SJSA1 (cell line): ENCODE measurements around the gene TLR7. TPM values are rescaled to one million over a fixed set of nuclear protein-coding genes. Genes with fewer than 3 reads are reported as not detected.

Experiments
- DNase-seq, 2 experiments: peaks; one replicate each; pipeline ENCODE4 v3.0.0-alpha.2; 2015 to 2020; ENCODE audit warnings: low spot score in 2 of 2, low read depth in 1 of 2
- H3K27ac ChIP-seq: fragments of 250-450 bp; sonication (Bioruptor Pico); 2 replicates; pipeline ENCODE4 v1.5.1; 2020; ENCODE audit warnings: mild to moderate bottlenecking, moderate library complexity
- H3K27me3 ChIP-seq: fragments of 250-450 bp; sonication (Bioruptor Pico); replicated peaks from 2 replicates; pipeline ENCODE4 v1.5.1; 2020; ENCODE audit warnings: mild to moderate bottlenecking, moderate library complexity
- H3K36me3 ChIP-seq: fragments of 250-450 bp; sonication (Bioruptor Pico); 2 replicates; pipeline ENCODE4 v1.5.1; 2020; ENCODE audit warnings: mild to moderate bottlenecking
- H3K4me1 ChIP-seq: fragments of 250-450 bp; sonication (Bioruptor Pico); replicated peaks from 2 replicates; pipeline ENCODE4 v1.6.1; 2021; ENCODE audit warnings: mild to moderate bottlenecking
- H3K4me3 ChIP-seq: fragments of 250-450 bp; sonication (Bioruptor Pico); 2 replicates; pipeline ENCODE4 v1.5.1; 2020; ENCODE audit warnings: mild to moderate bottlenecking
- H3K9me3 ChIP-seq: fragments of 250-450 bp; sonication (Bioruptor Pico); replicated peaks from 2 replicates; pipeline ENCODE4 v1.5.1; 2020; ENCODE audit warnings: mild to moderate bottlenecking
- total RNA-seq: library from RNA; depleted of rRNA; stranded (reverse); fragments of >200 nt; shearing (Covaris generic); gene quantifications from 2 replicates; pipeline ENCODE4 v1.2.3, GENCODE V29; 2014; rRNA removed

TLR7 gene
- total RNA-seq, 1 experiment from 2014 or later, result 0.11 TPM

GRCh38 chrX:12921886-12922598 is 55.2 kb downstream of the TLR7 start:
- H3K4me3 ChIP-seq, result no peak overlapping the region
- no peak for DNase-seq
- no peaks in the 10 kb centered on the region for H3K36me3 ChIP-seq
- H3K4me1 ChIP-seq, result no peaks in the 10 kb centered on the region
- H3K27ac ChIP-seq, result no peak overlapping the region
- no peaks in the 10 kb centered on the region for H3K27me3 ChIP-seq
- H3K9me3 ChIP-seq, result no peaks in the 10 kb centered on the region

GRCh38 chrX:12922599-12922919 is 55.7 kb downstream of the TLR7 start:
- no peaks in the 10 kb centered on the region for H3K27me3 ChIP-seq
- no peak overlapping the region for H3K27ac ChIP-seq
- H3K4me1 ChIP-seq, result no peaks in the 10 kb centered on the region
- no peaks in the 10 kb centered on the region for H3K36me3 ChIP-seq
- no peak for DNase-seq
- no peaks in the 10 kb centered on the region for H3K9me3 ChIP-seq
- no peak overlapping the region for H3K4me3 ChIP-seq

GRCh38 chrX:12929701-12930100 is 62.8 kb downstream of the TLR7 start:
- H3K27ac ChIP-seq, result no peak overlapping the region
- H3K27me3 ChIP-seq, result no peaks in the 10 kb centered on the region
- no peaks in the 10 kb centered on the region; the same call in 1 of the 2 replicates for H3K4me1 ChIP-seq
- no peaks in the 10 kb centered on the region for H3K36me3 ChIP-seq
- no peaks in the 10 kb centered on the region for H3K9me3 ChIP-seq
- no peak overlapping the region for H3K4me3 ChIP-seq
- no peak for DNase-seq

- Histone ChIP-seq H3K9me3 (no peaks in the 10 kb centered on the region), H3K4me1 (no peaks in the 10 kb centered on the region; the same call in 1 of the 2 replicates), H3K27me3 (no peaks in the 10 kb centered on the region), H3K4me3 (no peak overlapping the region), H3K36me3 (no peaks in the 10 kb centered on the region), H3K27ac (no peak overlapping the region)
- no peak for DNase-seq
Measured at GRCh38 chrX:12930150-12930549, 63.3 kb downstream of the TLR7 start.

DNA sequence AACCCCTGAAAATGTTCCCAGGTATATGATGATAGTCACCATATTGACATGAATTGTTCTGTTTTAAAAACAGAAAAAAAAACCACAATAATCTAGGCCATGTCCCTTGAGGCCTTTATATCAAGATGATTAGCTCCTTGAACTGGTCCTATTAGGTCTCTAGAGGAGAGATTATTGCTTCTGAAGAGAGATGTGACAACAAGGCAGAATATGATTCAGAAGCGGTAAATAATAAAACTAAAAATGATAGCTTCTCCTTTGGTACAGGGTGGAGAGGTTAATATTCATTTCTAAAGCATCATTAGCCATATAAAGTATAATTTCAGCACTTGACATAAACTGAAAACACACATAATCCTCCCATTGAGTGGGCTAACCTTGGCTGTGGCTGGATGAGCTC is 65.4 kb downstream of the TLR7 start:
- Histone ChIP-seq H3K9me3 (no peaks in the 10 kb centered on the region), H3K4me1 (no peaks in the 10 kb centered on the region; the same call in 1 of the 2 replicates), H3K36me3 (no peaks in the 10 kb centered on the region), H3K4me3 (no peak overlapping the region), H3K27ac (no peak overlapping the region), H3K27me3 (no peaks in the 10 kb centered on the region)
- no peak for DNase-seq

DNA sequence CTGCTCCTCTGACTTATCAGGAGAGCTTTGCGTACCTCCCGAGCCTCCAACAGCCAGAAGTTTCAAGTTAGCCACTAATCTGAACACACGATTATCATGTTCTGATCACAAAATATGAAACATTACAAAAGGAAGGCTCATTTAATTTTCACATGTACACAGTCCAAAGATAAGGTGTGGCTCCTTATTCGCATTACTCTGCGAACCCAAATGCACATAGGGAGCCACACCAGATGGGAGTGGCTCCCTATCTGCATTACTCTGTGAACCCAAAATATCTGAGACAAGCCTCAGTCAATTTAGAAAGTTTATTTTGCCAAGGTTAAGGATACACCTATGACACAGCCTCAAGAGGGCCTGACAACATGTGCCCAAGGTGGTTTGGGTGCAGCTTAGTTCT is 68.0 kb downstream of the TLR7 start:
- DNase-seq, result no peak
- Histone ChIP-seq H3K9me3 (no peaks in the 10 kb centered on the region), H3K4me3 (no peak overlapping the region), H3K4me1 (peaks cover 9% of the 10 kb centered on the region), H3K36me3 (no peaks in the 10 kb centered on the region), H3K27ac (no peak overlapping the region), H3K27me3 (no peaks in the 10 kb centered on the region)

DNA sequence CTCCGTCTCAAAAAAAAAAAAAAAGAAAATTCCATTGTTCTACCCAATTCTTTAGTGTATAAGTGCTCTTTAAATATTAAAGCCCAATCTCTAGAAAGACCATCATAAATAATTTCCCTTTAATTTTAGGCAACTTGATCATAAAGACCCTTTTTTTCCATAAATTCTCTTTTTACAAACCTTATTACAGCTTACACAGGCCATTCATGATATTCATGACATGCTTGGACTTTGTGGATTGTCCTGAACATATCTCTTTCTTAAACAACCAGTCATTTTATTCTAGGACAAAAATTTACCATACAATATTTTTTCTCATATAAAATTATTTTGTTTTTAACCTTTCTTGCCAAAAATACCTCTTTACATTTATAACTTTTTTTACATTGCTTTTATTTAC is 70.1 kb downstream of the TLR7 start:
- Histone ChIP-seq H3K36me3 (no peaks in the 10 kb centered on the region), H3K27ac (no peak overlapping the region), H3K4me1 (peaks cover 21% of the 10 kb centered on the region), H3K4me3 (no peak overlapping the region), H3K9me3 (no peaks in the 10 kb centered on the region), H3K27me3 (no peaks in the 10 kb centered on the region)
- no peak for DNase-seq

Other genes with a start within 250 kb of the TLR7 start
- 67.5 and 79.3 TPM in 2 replicates for gene PRPS2, start 75.7 kb upstream of the TLR7 start, total RNA-seq
- not detected in 2 replicates for gene TLR8, start 39.5 kb downstream of the TLR7 start, total RNA-seq
- gene TMSB4X, start 108.0 kb downstream of the TLR7 start, total RNA-seq, result 4,755 and 8,566 TPM in 2 replicates
- gene FAM9C, start 177.5 kb downstream of the TLR7 start, total RNA-seq, result not detected in 2 replicates